Stomach (tissue), 9 donors: ENCODE measurements around the gene CERS3. TPM values are rescaled to one million over a fixed set of nuclear protein-coding genes. Genes with fewer than 3 reads are reported as not detected.
A peak's percentile ranks its signal among the peaks of the same experiment; 100 is the strongest.

Source experiments
- DNase-seq, 2 donors: peaks; one replicate each; pipeline versions ENCODE4 v3.0.0 to v3.0.0-alpha.2; 2013 to 2019
- H3K27ac ChIP-seq, 5 donors: fragments of 200-600 bp in 4 of 5; sonication (generic) in 4 of 5; one replicate each; pipeline ENCODE4 v1.5.1; 2013 to 2019; ENCODE audit warnings: mild to moderate bottlenecking in 1 of 5, moderate library complexity in 1 of 5
- H3K27me3 ChIP-seq, 3 donors: fragments of 200-600 bp; sonication (generic); one replicate each; pipeline ENCODE4 v1.5.1; 2017 to 2019; ENCODE audit warnings: mixed run types in 1 of 3
- H3K36me3 ChIP-seq, 4 donors: fragments of 200-600 bp; sonication (generic); 1 replicate in 3 of 4; 2 replicates in 1 of 4; pipeline ENCODE4 v1.5.1; 2016 to 2019
- H3K4me1 ChIP-seq, 4 donors: fragments of 200-600 bp; sonication (generic); one replicate each; pipeline ENCODE4 v1.5.1; 2016 to 2019
- H3K4me3 ChIP-seq, 4 donors: fragments of 200-600 bp; sonication (generic) in 3 of 4; one replicate each; pipeline ENCODE4 v1.5.1; 2016 to 2019; ENCODE audit warnings: mild to moderate bottlenecking in 1 of 4
- H3K9me3 ChIP-seq, 4 donors: fragments of 200-600 bp; sonication (generic); one replicate each; pipeline ENCODE4 v1.5.1; 2016 to 2019
- EP300 ChIP-seq: sonication (generic); formaldehyde crosslinking; IDR thresholded peaks from one replicate; pipeline ENCODE4 v1.6.1; 2017; ENCODE audit warnings: antibody characterized with exemption
- POLR2A ChIP-seq, 4 donors: fragments of 450-650 bp; IDR thresholded peaks; one replicate each; pipeline ENCODE4 v1.6.1; 2016; ENCODE audit warnings: antibody characterized with exemption in 4 of 4, control low read depth in 2 of 4, mild to moderate bottlenecking in 1 of 4, moderate library complexity in 1 of 4
- POLR2AphosphoS5 ChIP-seq, 3 donors: sonication (generic); formaldehyde crosslinking; IDR thresholded peaks; one replicate each; pipeline ENCODE4 v1.6.1; 2016; ENCODE audit warnings: antibody characterized with exemption in 3 of 3
- WGBS, 5 donors: extraction: QIAGEN DNeasy Blood & Tissue Kit in 3 of 5; methylation state at CpG; one replicate each; pipeline versions ENCODE4 v1.1.5 to v1.1.7; 2013 to 2018; 5-methylcytosine and 5-hydroxymethylcytosine counted together
- intact Hi-C: fragments of 100-400 bp; cut with DNase I; formaldehyde crosslinking; loops from one replicate; pipeline ENCODE4 v1.15.1; 2023; ENCODE audit warnings: low total_unique reads
- polyA plus RNA-seq, 3 donors: library from polyadenylated mRNA; stranded (reverse); fragments of 200-250 nt; gene quantifications; one replicate each; pipeline ENCODE4 v1.2.3, GENCODE V29; 2013
- total RNA-seq, 5 donors: library from RNA; depleted of rRNA; stranded (reverse); fragments of >200 nt; gene quantifications; one replicate each; pipeline versions ENCODE4 v1.1.0 to v1.2.3, GENCODE V29; 2014 to 2016
- TF ChIP-seq, protein P1 (sequence below), 7 experiments: fragments of 450-650 bp in 4 of 7; fragments of 200-600 bp in 3 of 7; sonication (generic) in 3 of 7; IDR thresholded peaks; one replicate each; pipeline ENCODE4 v1.5.1; 2016 to 2019; ENCODE audit warnings: antibody characterized with exemption in 7 of 7, control low read depth in 2 of 7, mild to moderate bottlenecking in 1 of 7
- donor health status: healthy with polysubstance abuse.
- donor health status: Bipolar disorder and iron deficiency.
- donor health status: healthy.

Gene CERS3
- total and polyA plus RNA-seq, 8 donors = 0.18 to 27.8 TPM; not detected in 6

DNA sequence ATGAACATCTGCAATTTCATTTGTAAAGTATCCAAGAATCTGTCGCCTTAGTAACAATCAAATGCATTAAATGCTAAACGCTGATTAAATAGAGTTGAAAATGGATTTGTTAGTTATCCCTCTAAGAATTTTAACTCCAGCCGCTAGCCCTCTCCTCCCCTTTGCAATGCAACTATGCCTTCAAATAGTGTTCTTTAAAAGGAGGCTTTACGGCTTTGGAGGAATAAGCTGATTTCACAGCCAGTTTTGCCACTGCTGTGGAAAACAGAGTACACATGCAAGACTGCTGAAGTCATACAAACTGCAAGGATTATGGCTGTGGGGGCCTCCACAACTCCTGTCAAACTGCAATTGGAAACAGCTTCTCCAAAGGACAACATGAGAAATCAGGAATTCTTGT lies 89.2 kb downstream of the CERS3 start:
- intact Hi-C loops = no loop called here
- WGBS, 5 donors = 59 to 81% (median 70%) methylated on average over 4 of the region's 4 CpGs
- no peaks in the 10 kb centered on the region for H3K9me3 ChIP-seq
- peaks cover 0 to 13% (median 4%) of the 10 kb centered on the region in 4 donors for H3K4me1 ChIP-seq
- TF ChIP-seq POLR2A (IDR thresholded peaks at IDR 0.05) = no peak
- TF ChIP-seq POLR2AphosphoS5 (IDR thresholded peaks at IDR 0.05) = no peak
- no peak for TF ChIP-seq EP300
- TF ChIP-seq, protein P1, sequence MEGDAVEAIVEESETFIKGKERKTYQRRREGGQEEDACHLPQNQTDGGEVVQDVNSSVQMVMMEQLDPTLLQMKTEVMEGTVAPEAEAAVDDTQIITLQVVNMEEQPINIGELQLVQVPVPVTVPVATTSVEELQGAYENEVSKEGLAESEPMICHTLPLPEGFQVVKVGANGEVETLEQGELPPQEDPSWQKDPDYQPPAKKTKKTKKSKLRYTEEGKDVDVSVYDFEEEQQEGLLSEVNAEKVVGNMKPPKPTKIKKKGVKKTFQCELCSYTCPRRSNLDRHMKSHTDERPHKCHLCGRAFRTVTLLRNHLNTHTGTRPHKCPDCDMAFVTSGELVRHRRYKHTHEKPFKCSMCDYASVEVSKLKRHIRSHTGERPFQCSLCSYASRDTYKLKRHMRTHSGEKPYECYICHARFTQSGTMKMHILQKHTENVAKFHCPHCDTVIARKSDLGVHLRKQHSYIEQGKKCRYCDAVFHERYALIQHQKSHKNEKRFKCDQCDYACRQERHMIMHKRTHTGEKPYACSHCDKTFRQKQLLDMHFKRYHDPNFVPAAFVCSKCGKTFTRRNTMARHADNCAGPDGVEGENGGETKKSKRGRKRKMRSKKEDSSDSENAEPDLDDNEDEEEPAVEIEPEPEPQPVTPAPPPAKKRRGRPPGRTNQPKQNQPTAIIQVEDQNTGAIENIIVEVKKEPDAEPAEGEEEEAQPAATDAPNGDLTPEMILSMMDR (IDR thresholded peaks at IDR 0.05) = no peak
- DNase-seq = peak in 1 of 2 donors; percentile 56
- H3K4me3 ChIP-seq = no peak overlapping the region
- no peaks in the 10 kb centered on the region for H3K27me3 ChIP-seq
- H3K27ac ChIP-seq = no peak overlapping the region
- H3K36me3 ChIP-seq = no peaks in the 10 kb centered on the region

DNA sequence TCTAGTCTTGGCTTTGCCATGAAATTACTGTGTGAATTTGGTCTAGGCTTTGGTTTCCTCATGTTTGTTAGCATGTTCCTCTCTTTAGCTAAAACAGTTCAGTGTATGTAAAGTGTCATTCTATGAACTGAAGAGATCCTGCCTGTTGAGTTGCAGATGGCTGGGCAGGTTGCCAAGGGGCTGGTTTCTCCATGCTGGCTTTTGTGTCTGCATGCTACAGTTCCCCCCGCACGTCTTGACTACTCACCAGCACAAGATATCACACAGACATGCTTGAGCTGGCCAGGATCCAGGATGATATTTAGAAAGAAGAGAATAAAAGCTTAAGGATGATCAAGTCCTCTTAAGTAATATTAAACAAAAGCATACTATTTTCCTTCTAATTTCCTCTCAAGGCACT lies 90.2 kb downstream of the CERS3 start:
- Histone ChIP-seq H3K36me3 (no peaks in the 10 kb centered on the region), H3K9me3 (no peaks in the 10 kb centered on the region), H3K27me3 (no peaks in the 10 kb centered on the region), H3K4me3 (no peak overlapping the region), H3K4me1 (peaks cover 0 to 13% (median 4%) of the 10 kb centered on the region in 4 donors), H3K27ac (no peak overlapping the region)
- TF ChIP-seq, protein P1 (IDR thresholded peaks at IDR 0.05) = no peak
- TF ChIP-seq POLR2AphosphoS5 (IDR thresholded peaks at IDR 0.05) (no peak), EP300 (no peak), POLR2A (IDR thresholded peaks at IDR 0.05) (no peak)
- peak; percentile 46 to 94 for DNase-seq
- intact Hi-C loops = no loop called here
- whole genome bisulfite sequencing, 5 donors = 12 to 39% (median 20%) methylated on average over 2 of the region's 2 CpGs

DNA sequence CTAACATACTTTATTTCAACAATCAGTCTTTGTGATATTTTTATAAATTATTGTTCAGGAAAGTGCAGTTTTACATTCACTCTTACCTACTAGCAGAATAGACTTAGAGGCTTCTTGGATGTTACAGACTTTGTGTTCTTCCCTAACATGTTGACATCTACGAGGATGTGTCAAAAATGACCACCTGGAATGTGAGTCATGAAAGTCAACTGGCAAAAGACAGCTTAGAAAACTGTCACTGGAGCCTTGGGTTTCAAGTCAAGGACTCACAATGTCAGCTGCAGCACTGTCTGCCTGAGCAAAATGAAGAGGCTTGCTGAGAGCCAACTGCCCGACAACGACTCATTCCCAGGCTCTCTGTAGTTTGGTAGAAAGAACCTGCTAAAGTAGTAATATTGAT lies 91.5 kb downstream of the CERS3 start:
- 84 to 94% (median 86%) methylated on average over 3 of the region's 3 CpGs for WGBS, 5 donors
- H3K4me1 ChIP-seq = peaks cover 0 to 13% (median 4%) of the 10 kb centered on the region in 4 donors
- H3K9me3 ChIP-seq = no peaks in the 10 kb centered on the region
- intact Hi-C loops = no loop called here
- DNase-seq = no peak
- H3K36me3 ChIP-seq = no peaks in the 10 kb centered on the region
- TF ChIP-seq POLR2AphosphoS5 (IDR thresholded peaks at IDR 0.05) = no peak
- TF ChIP-seq POLR2A (IDR thresholded peaks at IDR 0.05) = no peak
- no peak for TF ChIP-seq EP300
- TF ChIP-seq, protein P1 (IDR thresholded peaks at IDR 0.05) = no peak
- H3K4me3 ChIP-seq = no peak overlapping the region
- no peaks in the 10 kb centered on the region for H3K27me3 ChIP-seq
- no peak overlapping the region for H3K27ac ChIP-seq

DNA sequence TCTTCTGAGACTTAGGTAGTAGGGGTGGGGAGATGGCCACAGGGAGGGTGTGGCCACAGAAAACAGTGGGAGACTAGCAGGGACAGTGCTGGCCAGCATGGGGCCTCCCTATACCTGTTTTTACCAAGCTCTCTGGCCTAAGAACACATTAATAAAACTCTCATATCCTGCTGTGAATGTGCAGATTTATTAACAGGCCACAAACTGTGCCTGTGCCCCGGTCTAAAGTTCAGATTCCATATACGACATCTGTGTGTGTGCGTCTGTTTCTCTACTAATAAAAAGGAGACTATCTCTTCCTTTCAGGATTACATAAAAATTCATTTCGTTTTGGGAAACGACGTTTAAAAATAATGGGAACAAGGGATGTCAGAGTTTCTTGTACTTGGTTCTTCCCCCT lies 94.2 kb downstream of the CERS3 start:
- H3K9me3 ChIP-seq = no peaks in the 10 kb centered on the region
- no peak for DNase-seq

More for the DNA sequence above, 94.2 kb downstream of the CERS3 start:
- Histone ChIP-seq H3K36me3 (no peaks in the 10 kb centered on the region), H3K27me3 (no peaks in the 10 kb centered on the region), H3K27ac (no peak overlapping the region), H3K4me3 (no peak overlapping the region), H3K4me1 (peaks cover 0 to 12% (median 4%) of the 10 kb centered on the region in 4 donors)
- WGBS, 5 donors = 80 to 92% (median 89%) methylated on average over 6 of the region's 6 CpGs
- TF ChIP-seq POLR2AphosphoS5 (IDR thresholded peaks at IDR 0.05) (no peak), EP300 (no peak), POLR2A (IDR thresholded peaks at IDR 0.05) (no peak)
- TF ChIP-seq, protein P1 (IDR thresholded peaks at IDR 0.05) = no peak
- intact Hi-C loops = no loop called here
